Thoracic aorta (tissue), 2 donors: Measurements from ENCODE around the gene GLRX5. TPM values are rescaled to one million over a fixed set of nuclear protein-coding genes. Genes with fewer than 3 reads are reported as not detected.
A peak's percentile ranks its signal among the peaks of the same experiment; 100 is the strongest.

ENCODE experiments used
- ATAC-seq: fragments of 150-250 bp; one replicate; pipeline ENCODE4 v1.8.0; 2017; ENCODE audit warnings: low read depth; ENCODE audit not compliant: insufficient number of reproducible peaks, low FRiP score
- DNase-seq: peaks from one replicate; pipeline ENCODE4 v3.0.0-alpha.2; 2020; ENCODE audit warnings: low spot score
- H3K27ac ChIP-seq, 2 donors: fragments of 200-600 bp; sonication (generic); 1 replicate in 1 of 2; 2 replicates in 1 of 2; pipeline ENCODE4 v1.5.1; 2016; ENCODE audit warnings: mild to moderate bottlenecking in 2 of 2, moderate library complexity in 2 of 2
- H3K27me3 ChIP-seq: fragments of 200-600 bp; sonication (generic); replicated peaks from 2 replicates; pipeline ENCODE4 v1.6.0; 2016; ENCODE audit warnings: mild to moderate bottlenecking; ENCODE audit not compliant: insufficient read depth
- H3K36me3 ChIP-seq: fragments of 200-600 bp; sonication (generic); one replicate; pipeline ENCODE4 v1.5.1; 2016
- H3K4me1 ChIP-seq, 2 donors: fragments of 200-600 bp; sonication (generic); 1 replicate in 1 of 2; 2 replicates in 1 of 2; pipeline versions ENCODE4 v1.5.1 to v1.6.0; 2016; ENCODE audit warnings: low read depth in 2 of 2, mild to moderate bottlenecking in 1 of 2; ENCODE audit not compliant: control insufficient read depth in 1 of 2
- H3K4me3 ChIP-seq: fragments of 200-600 bp; sonication (generic); 2 replicates; pipeline ENCODE4 v1.5.1; 2016; ENCODE audit warnings: mild to moderate bottlenecking
- H3K9me3 ChIP-seq: fragments of 200-600 bp; sonication (generic); 2 replicates; pipeline ENCODE4 v1.5.1; 2016
- total RNA-seq, 2 donors: library from RNA; depleted of rRNA; stranded (reverse); fragments of >200 nt; gene quantifications; one replicate each; pipeline versions ENCODE4 v1.1.0 to v1.2.3, GENCODE V29; 2016
- TF ChIP-seq, protein P1 (sequence below): fragments of 200-600 bp; sonication (generic); IDR thresholded peaks from one replicate; pipeline ENCODE4 v1.5.1; 2019; ENCODE audit warnings: antibody characterized with exemption

GLRX5 gene
- total RNA-seq, 2 donors from 2014 or later = 19.6 to 22.9 TPM

- Histone ChIP-seq H3K9me3 (no peaks in the 10 kb centered on the region), H3K4me3 (peak overlapping the region; percentile 45), H3K36me3 (no peaks in the 10 kb centered on the region), H3K27me3 (no peaks in the 10 kb centered on the region), H3K27ac (peak overlapping the region; percentile 76 to 83), H3K4me1 (peaks cover 40 to 66% of the 10 kb centered on the region in 2 donors)
- TF ChIP-seq, protein P1, sequence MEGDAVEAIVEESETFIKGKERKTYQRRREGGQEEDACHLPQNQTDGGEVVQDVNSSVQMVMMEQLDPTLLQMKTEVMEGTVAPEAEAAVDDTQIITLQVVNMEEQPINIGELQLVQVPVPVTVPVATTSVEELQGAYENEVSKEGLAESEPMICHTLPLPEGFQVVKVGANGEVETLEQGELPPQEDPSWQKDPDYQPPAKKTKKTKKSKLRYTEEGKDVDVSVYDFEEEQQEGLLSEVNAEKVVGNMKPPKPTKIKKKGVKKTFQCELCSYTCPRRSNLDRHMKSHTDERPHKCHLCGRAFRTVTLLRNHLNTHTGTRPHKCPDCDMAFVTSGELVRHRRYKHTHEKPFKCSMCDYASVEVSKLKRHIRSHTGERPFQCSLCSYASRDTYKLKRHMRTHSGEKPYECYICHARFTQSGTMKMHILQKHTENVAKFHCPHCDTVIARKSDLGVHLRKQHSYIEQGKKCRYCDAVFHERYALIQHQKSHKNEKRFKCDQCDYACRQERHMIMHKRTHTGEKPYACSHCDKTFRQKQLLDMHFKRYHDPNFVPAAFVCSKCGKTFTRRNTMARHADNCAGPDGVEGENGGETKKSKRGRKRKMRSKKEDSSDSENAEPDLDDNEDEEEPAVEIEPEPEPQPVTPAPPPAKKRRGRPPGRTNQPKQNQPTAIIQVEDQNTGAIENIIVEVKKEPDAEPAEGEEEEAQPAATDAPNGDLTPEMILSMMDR = no peak
- DNase-seq = no peak
- ATAC-seq = peak; percentile 48
These were observed 16.7 kb upstream of the GLRX5 start for GRCh38 chr14:95518045-95518751.

- Histone ChIP-seq H3K27ac (peak overlapping the region; percentile 62 to 83), H3K9me3 (no peaks in the 10 kb centered on the region), H3K27me3 (no peaks in the 10 kb centered on the region), H3K4me1 (peaks cover 50 to 70% of the 10 kb centered on the region in 2 donors), H3K36me3 (no peaks in the 10 kb centered on the region), H3K4me3 (peak overlapping the region; percentile 26)
- ATAC-seq (peak; percentile 40), DNase-seq (no peak)
- TF ChIP-seq, protein P1 = no peak
These were observed 15.2 kb upstream of the GLRX5 start for GRCh38 chr14:95519699-95520098.

DNA sequence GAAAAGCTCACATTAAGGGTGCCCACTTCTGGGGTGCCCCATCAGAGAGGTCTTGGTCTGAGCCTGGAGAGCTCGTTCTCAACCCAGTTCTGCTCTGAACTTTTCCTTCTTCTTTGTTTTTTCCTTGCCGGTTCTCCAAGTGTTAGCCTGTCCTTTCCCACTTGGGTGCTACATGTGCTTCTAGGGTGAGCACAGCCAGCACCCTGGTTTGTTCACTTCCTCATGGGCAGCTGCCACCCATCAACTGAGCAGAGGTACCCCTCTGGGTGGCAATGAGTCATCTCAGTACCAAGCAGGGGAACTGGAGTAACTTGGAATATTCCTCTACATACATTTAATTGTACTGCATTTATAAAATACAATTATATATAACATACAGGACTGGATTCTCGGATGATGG is 14.5 kb upstream of the GLRX5 start:
- no peak overlapping the region for H3K4me3 ChIP-seq
- H3K4me1 ChIP-seq = peaks cover 51 to 66% of the 10 kb centered on the region in 2 donors
- TF ChIP-seq, protein P1 = no peak
- ATAC-seq = no peak
- H3K36me3 ChIP-seq = no peaks in the 10 kb centered on the region
- no peaks in the 10 kb centered on the region for H3K27me3 ChIP-seq
- peak overlapping the region; percentile 62 to 83 for H3K27ac ChIP-seq
- H3K9me3 ChIP-seq = no peaks in the 10 kb centered on the region
- DNase-seq = no peak

GRCh38 chr14:95521001-95521400 is 13.8 kb upstream of the GLRX5 start:
- H3K27me3 ChIP-seq = no peaks in the 10 kb centered on the region
- ATAC-seq (no peak), DNase-seq (no peak)
- no peaks in the 10 kb centered on the region for H3K36me3 ChIP-seq
- H3K4me1 ChIP-seq = peaks cover 51 to 65% of the 10 kb centered on the region in 2 donors
- H3K4me3 ChIP-seq = no peak overlapping the region
- TF ChIP-seq, protein P1 = no peak
- no peak overlapping the region for H3K27ac ChIP-seq
- H3K9me3 ChIP-seq = no peaks in the 10 kb centered on the region

- TF ChIP-seq, protein P1 = no peak
- Histone ChIP-seq H3K4me3 (no peak overlapping the region), H3K4me1 (peaks cover 53 to 72% of the 10 kb centered on the region in 2 donors), H3K27ac (no peak overlapping the region), H3K27me3 (no peaks in the 10 kb centered on the region), H3K9me3 (no peaks in the 10 kb centered on the region), H3K36me3 (no peaks in the 10 kb centered on the region)
- ATAC-seq = no peak
- DNase-seq = no peak
These were observed 12.7 kb upstream of the GLRX5 start for GRCh38 chr14:95522116-95522515.
